Fibroblast of lung (primary cell): Measurements from ENCODE around the gene CFAP58. TPM values are rescaled to one million over a fixed set of nuclear protein-coding genes. Genes with fewer than 3 reads are reported as not detected.
A peak's percentile ranks its signal among the peaks of the same experiment; 100 is the strongest.

ENCODE experiments used
- DNase-seq, 2 donors: peaks; one replicate each; pipeline versions ENCODE4 v3.0.0 to v3.0.0-alpha.2; 2010; ENCODE audit warnings: low read depth in 2 of 2
- H2AFZ ChIP-seq: 2 replicates; pipeline ENCODE4 v1.5.1; 2012; ENCODE audit warnings: low read length, control low read depth, inconsistent platforms
- H3K27ac ChIP-seq: 2 replicates; pipeline ENCODE4 v1.5.1; 2011; ENCODE audit warnings: low read length, control low read depth; ENCODE audit not compliant: insufficient read depth
- H3K27me3 ChIP-seq: 2 replicates; pipeline ENCODE4 v1.5.1; 2011; ENCODE audit warnings: mild to moderate bottlenecking, low read length; ENCODE audit not compliant: control insufficient read depth, insufficient read depth
- H3K36me3 ChIP-seq: 2 replicates; pipeline ENCODE4 v1.5.1; 2011; ENCODE audit warnings: low read length; ENCODE audit not compliant: control insufficient read depth, insufficient read depth
- H3K4me1 ChIP-seq: 2 replicates; pipeline ENCODE4 v1.5.1; 2011; ENCODE audit warnings: low read length; ENCODE audit not compliant: control insufficient read depth, insufficient read depth; ENCODE audit errors: extremely low read depth
- H3K4me2 ChIP-seq: 2 replicates; pipeline ENCODE4 v1.5.1; 2011; ENCODE audit warnings: low read length, control low read depth; ENCODE audit not compliant: insufficient read depth; ENCODE audit errors: extremely low read depth
- H3K4me3 ChIP-seq, 4 experiments: fragments of 200-600 bp in 1 of 4; sonication (generic) in 1 of 4; replicated peaks in 1 of 4; 2 replicates each; pipeline ENCODE4 v1.5.1; 2011 to 2016; ENCODE audit warnings: low read length in 4 of 4, low read depth in 3 of 4, mild to moderate bottlenecking in 3 of 4, control low read depth in 2 of 4, inconsistent platforms in 1 of 4, mixed read lengths in 1 of 4; ENCODE audit not compliant: insufficient read depth in 1 of 4; ENCODE audit errors: control extremely low read depth in 1 of 4
- H3K79me2 ChIP-seq: 2 replicates; pipeline ENCODE4 v1.5.1; 2012; ENCODE audit warnings: mild to moderate bottlenecking, low read length, inconsistent platforms; ENCODE audit not compliant: control insufficient read depth, insufficient read depth
- H3K9ac ChIP-seq: 2 replicates; pipeline ENCODE4 v1.5.1; 2011; ENCODE audit warnings: mild to moderate bottlenecking, low read length, control low read depth; ENCODE audit not compliant: insufficient read depth
- H3K9me3 ChIP-seq: 2 replicates; pipeline ENCODE4 v1.5.1; 2012; ENCODE audit warnings: low read depth, low read length; ENCODE audit not compliant: control insufficient read depth, insufficient read depth
- H4K20me1 ChIP-seq: 2 replicates; pipeline ENCODE4 v1.5.1; 2011; ENCODE audit warnings: low read length; ENCODE audit not compliant: control insufficient read depth, insufficient read depth; ENCODE audit errors: extremely low read depth
- EZH2 ChIP-seq: IDR thresholded peaks from 2 replicates; pipeline ENCODE4 v1.5.1; 2012; ENCODE audit warnings: low read length, control low read depth, mild to moderate bottlenecking; ENCODE audit errors: missing control alignments
- polyA plus RNA-seq, 2 donors: library from polyadenylated mRNA; depleted of rRNA in 1 of 2; stranded (reverse) in 1 of 2; unstranded in 1 of 2; fragments of >200 nt; gene quantifications; 2 replicates each; pipeline ENCODE4 v1.2.1, GENCODE V29; 2011 to 2012; ENCODE audit warnings: missing spikeins in 1 of 2
- total RNA-seq: library from RNA; depleted of rRNA; stranded (reverse); fragments of >200 nt; gene quantifications from 2 replicates; pipeline ENCODE4 v1.2.1, GENCODE V29; 2014
- TF ChIP-seq, protein P1 (sequence below), 2 donors: IDR thresholded peaks in 1 of 2; conservative IDR thresholded peaks in 1 of 2; 1 replicate in 1 of 2; 2 replicates in 1 of 2; pipeline ENCODE4 v1.5.1; 2011 to 2012; ENCODE audit warnings: low read length in 2 of 2, control low read depth in 1 of 2, inconsistent platforms in 1 of 2, low read depth in 1 of 2, mild to moderate bottlenecking in 1 of 2

Gene CFAP58
- total and polyA plus RNA-seq, 2 donors (not counting 1 experiment from before 2014, with no cell fraction given) = 0.33 to 0.42 TPM

DNA sequence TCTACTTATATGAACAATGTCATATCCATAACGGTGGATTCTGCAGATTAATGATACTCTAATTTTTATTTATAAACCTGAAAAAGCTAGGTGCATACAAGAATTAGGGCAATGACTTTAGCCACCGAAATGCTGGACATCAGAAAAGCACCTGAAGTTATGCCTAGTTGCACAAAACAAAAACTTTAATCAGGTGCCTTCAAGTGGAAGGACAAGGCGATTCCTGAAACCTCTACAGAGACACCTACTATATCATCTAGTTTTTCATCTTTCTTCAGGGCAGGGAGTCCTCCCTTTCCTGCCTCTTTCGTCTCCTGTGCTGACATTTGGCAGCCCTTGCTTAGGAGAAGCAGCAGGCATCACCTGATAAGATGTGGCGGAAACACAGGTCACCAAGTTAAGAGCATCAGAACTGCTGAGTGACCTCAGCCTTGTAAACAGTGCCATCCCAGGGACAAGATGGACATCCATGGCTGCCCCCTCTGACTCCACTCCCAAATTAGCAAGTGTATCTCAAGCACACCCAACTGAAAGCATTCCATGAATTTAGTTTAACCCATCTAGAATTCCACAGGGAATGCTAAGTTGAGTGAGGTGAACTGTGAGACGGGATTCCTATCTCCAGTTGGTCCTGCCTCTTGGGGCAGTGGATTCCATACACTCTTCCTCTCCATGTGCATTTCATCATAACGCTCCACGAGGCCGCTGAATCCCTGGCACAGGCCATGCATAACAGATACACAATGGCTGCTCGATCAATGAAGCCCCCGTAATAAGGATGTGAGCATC, 21.2 kb upstream of the CFAP58 start:
- TF ChIP-seq, protein P1, sequence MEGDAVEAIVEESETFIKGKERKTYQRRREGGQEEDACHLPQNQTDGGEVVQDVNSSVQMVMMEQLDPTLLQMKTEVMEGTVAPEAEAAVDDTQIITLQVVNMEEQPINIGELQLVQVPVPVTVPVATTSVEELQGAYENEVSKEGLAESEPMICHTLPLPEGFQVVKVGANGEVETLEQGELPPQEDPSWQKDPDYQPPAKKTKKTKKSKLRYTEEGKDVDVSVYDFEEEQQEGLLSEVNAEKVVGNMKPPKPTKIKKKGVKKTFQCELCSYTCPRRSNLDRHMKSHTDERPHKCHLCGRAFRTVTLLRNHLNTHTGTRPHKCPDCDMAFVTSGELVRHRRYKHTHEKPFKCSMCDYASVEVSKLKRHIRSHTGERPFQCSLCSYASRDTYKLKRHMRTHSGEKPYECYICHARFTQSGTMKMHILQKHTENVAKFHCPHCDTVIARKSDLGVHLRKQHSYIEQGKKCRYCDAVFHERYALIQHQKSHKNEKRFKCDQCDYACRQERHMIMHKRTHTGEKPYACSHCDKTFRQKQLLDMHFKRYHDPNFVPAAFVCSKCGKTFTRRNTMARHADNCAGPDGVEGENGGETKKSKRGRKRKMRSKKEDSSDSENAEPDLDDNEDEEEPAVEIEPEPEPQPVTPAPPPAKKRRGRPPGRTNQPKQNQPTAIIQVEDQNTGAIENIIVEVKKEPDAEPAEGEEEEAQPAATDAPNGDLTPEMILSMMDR (conservative IDR thresholded peaks at IDR 0.05 in 1 of 2, IDR thresholded peaks at IDR 0.05 in 1 of 2; ENCODE audit: low read depth in 1 of 2, low read length in 2 of 2) = no peak
- TF ChIP-seq EZH2 = no peak
- Histone ChIP-seq H3K9ac (no peak overlapping the region), H3K4me1 (peaks cover 65% of the 10 kb centered on the region), H3K36me3 (peaks cover 1% of the 10 kb centered on the region), H3K27ac (peak overlapping the region; percentile 47), H3K27me3 (no peaks in the 10 kb centered on the region), H3K9me3 (no peaks in the 10 kb centered on the region), H4K20me1 (no peaks in the 10 kb centered on the region), H3K79me2 (peaks cover 82% of the 10 kb centered on the region), H2AFZ (no peak overlapping the region), H3K4me2 (no peak overlapping the region), H3K4me3 (no peak overlapping the region)
- peak; percentile 32 to 53 for DNase-seq

DNA sequence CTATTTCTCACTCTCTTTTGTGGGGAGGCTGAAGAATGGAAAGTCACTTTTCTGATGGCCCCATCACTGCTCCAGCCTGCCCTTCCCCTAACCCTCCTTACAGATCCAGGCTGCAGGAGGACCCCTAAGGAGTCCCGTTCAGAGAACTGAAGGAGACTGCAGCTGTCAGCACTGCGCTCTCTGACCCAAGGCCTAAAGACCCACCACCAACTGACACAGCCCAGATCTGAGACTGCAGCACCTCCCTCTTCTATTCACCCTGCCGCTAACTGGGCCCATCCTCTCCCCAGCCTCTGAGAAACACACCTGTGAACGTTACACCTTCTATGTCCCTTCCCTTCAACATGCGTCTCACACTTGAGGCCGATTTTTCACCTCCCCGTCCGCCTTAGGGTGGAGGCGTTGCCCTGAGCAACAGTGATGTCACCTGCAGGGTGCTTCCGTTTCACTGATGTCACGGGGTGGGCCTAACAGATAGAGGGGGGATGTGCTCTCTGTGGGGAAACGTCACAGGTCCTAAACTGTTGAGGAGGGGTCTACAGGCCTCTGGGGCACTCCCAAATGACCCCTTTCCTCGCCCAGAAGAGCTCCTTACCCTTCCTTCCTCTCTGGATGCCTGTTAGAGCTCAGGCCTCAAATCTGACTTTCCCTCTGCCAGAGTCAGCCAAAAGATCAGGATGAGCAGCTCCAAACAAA, 20.5 kb upstream of the CFAP58 start:
- Histone ChIP-seq H3K27ac (peak overlapping the region; percentile 47), H3K4me2 (no peak overlapping the region), H3K36me3 (peaks cover 1% of the 10 kb centered on the region), H3K4me1 (peaks cover 57% of the 10 kb centered on the region), H4K20me1 (no peaks in the 10 kb centered on the region), H2AFZ (no peak overlapping the region), H3K9me3 (no peaks in the 10 kb centered on the region), H3K79me2 (peaks cover 82% of the 10 kb centered on the region), H3K4me3 (peak overlapping the region in 1 of 4 experiments; percentile 1), H3K9ac (no peak overlapping the region), H3K27me3 (no peaks in the 10 kb centered on the region)
- peak in 1 of 2 donors; percentile 27 for DNase-seq
- no peak for TF ChIP-seq EZH2
- TF ChIP-seq, protein P1 (conservative IDR thresholded peaks at IDR 0.05 in 1 of 2, IDR thresholded peaks at IDR 0.05 in 1 of 2; ENCODE audit: low read depth in 1 of 2, low read length in 2 of 2) = no peak

DNA sequence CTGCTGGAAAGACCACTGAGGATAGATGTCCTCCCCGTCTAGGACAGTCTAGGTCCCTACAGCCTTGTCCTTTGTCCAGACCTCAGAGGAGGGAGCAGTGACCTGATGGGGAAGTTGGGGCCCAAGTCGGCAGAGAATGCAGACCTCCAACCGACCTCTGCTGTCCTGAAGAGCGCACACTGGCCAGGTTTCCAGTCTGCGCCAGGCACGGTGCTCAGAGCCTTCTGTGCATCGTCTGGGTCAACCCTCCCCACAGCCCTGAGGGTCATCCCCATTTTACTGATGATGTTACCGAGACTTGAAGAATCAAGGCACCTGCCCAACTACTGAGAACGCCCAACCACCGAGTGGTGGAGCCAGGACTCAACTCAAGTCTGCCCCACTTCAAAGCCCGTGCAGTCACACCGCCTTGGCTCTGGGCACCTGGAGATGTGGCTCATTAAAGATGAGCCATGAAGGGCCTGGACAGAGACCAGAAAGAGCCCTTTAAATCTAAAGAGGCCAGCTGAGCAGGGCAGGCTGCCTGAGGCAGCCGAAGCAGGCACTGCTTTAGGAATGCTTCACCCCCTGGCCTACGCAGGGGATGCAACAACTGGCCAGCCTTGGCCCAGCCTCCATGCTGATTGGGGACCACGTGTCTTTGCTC, 19.8 kb upstream of the CFAP58 start:
- H3K9ac ChIP-seq = no peak overlapping the region
- peak overlapping the region; percentile 47 for H3K27ac ChIP-seq
- H4K20me1 ChIP-seq = no peaks in the 10 kb centered on the region
- H3K27me3 ChIP-seq = no peaks in the 10 kb centered on the region
- no peak overlapping the region for H3K4me2 ChIP-seq
- H3K79me2 ChIP-seq = peaks cover 75% of the 10 kb centered on the region
- peaks cover 1% of the 10 kb centered on the region for H3K36me3 ChIP-seq
- peaks cover 51% of the 10 kb centered on the region for H3K4me1 ChIP-seq
- peak in 1 of 2 donors; percentile 8 for DNase-seq
- no peak overlapping the region for H3K4me3 ChIP-seq
- TF ChIP-seq, protein P1 (conservative IDR thresholded peaks at IDR 0.05 in 1 of 2, IDR thresholded peaks at IDR 0.05 in 1 of 2; ENCODE audit: low read depth in 1 of 2, low read length in 2 of 2) = no peak
- no peak for TF ChIP-seq EZH2
- no peak overlapping the region for H2AFZ ChIP-seq
- H3K9me3 ChIP-seq = no peaks in the 10 kb centered on the region
